Lung microvascular endothelial cell (primary cell): ENCODE measurements around the gene B4GALNT3. TPM values are rescaled to one million over a fixed set of nuclear protein-coding genes. Genes with fewer than 3 reads are reported as not detected.
"Not testable (repeated sequence)": the region's sequence is repeated elsewhere in the genome, so short reads cannot be mapped to it uniquely, and the experiment has no call there.

Source experiments
- DNase-seq, 2 donors: peaks; one replicate each; pipeline versions ENCODE4 v3.0.0 to v3.0.0-alpha.2; 2010; ENCODE audit warnings: low read depth in 2 of 2
- total RNA-seq: library from RNA; depleted of rRNA; stranded (reverse); fragments of >200 nt; gene quantifications from 2 replicates; pipeline ENCODE4 v1.2.1, GENCODE V29; 2014

B4GALNT3 gene
- total RNA-seq, 1 donor from 2014 or later, result under 0.01 TPM

GRCh38 chr12:574475-575128 lies 114.9 kb downstream of the B4GALNT3 start:
- DNase-seq, result no peak

- DNase-seq, result no peak
Observed at GRCh38 chr12:575129-575502, 115.4 kb downstream of the B4GALNT3 start.

- DNase-seq, result peak; percentile 67 to 87
Observed at GRCh38 chr12:575948-576614, 116.3 kb downstream of the B4GALNT3 start.

- DNase-seq, result no peak
Observed at GRCh38 chr12:576615-577110, 116.9 kb downstream of the B4GALNT3 start.

GRCh38 chr12:577994-578747 lies 118.4 kb downstream of the B4GALNT3 start:
- not testable (repeated sequence) for DNase-seq

- peak; percentile 16 to 25 for DNase-seq
Observed at GRCh38 chr12:578748-579419, 119.1 kb downstream of the B4GALNT3 start.

GRCh38 chr12:579420-580110 lies 119.8 kb downstream of the B4GALNT3 start:
- no peak for DNase-seq

GRCh38 chr12:580813-581212 lies 121.1 kb downstream of the B4GALNT3 start:
- no peak for DNase-seq

- no peak for DNase-seq
Observed at GRCh38 chr12:581321-581720, 121.6 kb downstream of the B4GALNT3 start.

- DNase-seq, result no peak
Observed at GRCh38 chr12:581746-582145, 122.0 kb downstream of the B4GALNT3 start.

GRCh38 chr12:583251-583869 lies 123.6 kb downstream of the B4GALNT3 start:
- DNase-seq, result no peak

GRCh38 chr12:585062-586061 lies 125.6 kb downstream of the B4GALNT3 start:
- no peak for DNase-seq

GRCh38 chr12:586318-587071 lies 126.8 kb downstream of the B4GALNT3 start:
- DNase-seq, result no peak

GRCh38 chr12:587132-588023 lies 127.6 kb downstream of the B4GALNT3 start:
- DNase-seq, result no peak

GRCh38 chr12:588024-588322 lies 128.2 kb downstream of the B4GALNT3 start:
- DNase-seq, result no peak

GRCh38 chr12:588646-589045 lies 128.9 kb downstream of the B4GALNT3 start:
- DNase-seq, result no peak

- no peak for DNase-seq
Observed at GRCh38 chr12:590206-590750, 130.5 kb downstream of the B4GALNT3 start.
